B cell (primary cell): ENCODE results near the gene NTHL1. TPM values are rescaled to one million over a fixed set of nuclear protein-coding genes. Genes with fewer than 3 reads are reported as not detected.

Experiments used
- ATAC-seq: fragments of 200-7000 bp; cut with Tn5 transposase; one replicate; pipeline ENCODE4 v1.10.0; 2021; ENCODE audit warnings: low read depth, mild to moderate bottlenecking, moderate number of reproducible peaks, moderate library complexity
- CTCF ChIA-PET: fragments of 350-600 bp; sonication (Branson Sonifier 250); formaldehyde crosslinking; loops from one replicate; lab custom pipeline; 2021; ENCODE audit warnings: antibody characterized with exemption, inconsistent platforms; lab: Charles Lee
- POLR2A ChIA-PET: fragments of 350-600 bp; sonication (Branson Sonifier 250); formaldehyde crosslinking; loops from one replicate; lab custom pipeline; 2021; ENCODE audit warnings: antibody characterized with exemption; lab: Charles Lee
- DNase-seq: peaks from one replicate; pipeline ENCODE4 v3.0.0; 2013
- H2AFZ ChIP-seq: 2 replicates; pipeline ENCODE4 v1.6.1; 2012; ENCODE audit warnings: mild to moderate bottlenecking, low read depth, low read length; ENCODE audit not compliant: insufficient read depth, poor library complexity, severe bottlenecking
- H3K27ac ChIP-seq, 2 donors: 1 replicate in 1 of 2; 2 replicates in 1 of 2; pipeline ENCODE4 v1.5.1; 2012 to 2013; ENCODE audit warnings: low read length in 2 of 2, mild to moderate bottlenecking in 2 of 2, moderate library complexity in 1 of 2
- H3K27me3 ChIP-seq, 4 experiments: fragments of 200-600 bp in 1 of 4; sonication (generic) in 1 of 4; replicated peaks in 1 of 4; 1 replicate in 2 of 4; 2 replicates in 2 of 4; pipeline versions ENCODE4 v1.6.1 to v1.7.0; 2013 to 2016; ENCODE audit warnings: low read length in 3 of 4, mild to moderate bottlenecking in 2 of 4, mixed read lengths in 1 of 4, moderate library complexity in 1 of 4; ENCODE audit not compliant: insufficient read depth in 4 of 4, control insufficient read depth in 3 of 4; ENCODE audit errors: control extremely low read depth in 1 of 4
- H3K36me3 ChIP-seq, 2 experiments: replicated peaks in 1 of 2; 1 replicate in 1 of 2; 2 replicates in 1 of 2; pipeline versions ENCODE4 v1.6.1 to v1.7.1; 2013; ENCODE audit warnings: low read length in 1 of 2; ENCODE audit not compliant: insufficient read depth in 2 of 2, control insufficient read depth in 1 of 2; ENCODE audit errors: control extremely low read depth in 1 of 2, extremely low read depth in 1 of 2
- H3K4me1 ChIP-seq, 2 donors: fragments of 200-600 bp in 1 of 2; sonication (generic) in 1 of 2; 1 replicate in 1 of 2; 2 replicates in 1 of 2; pipeline versions ENCODE4 v1.5.1 to v1.6.1; 2013 to 2017; ENCODE audit warnings: low read length in 2 of 2; ENCODE audit not compliant: control insufficient read depth in 2 of 2, insufficient read depth in 2 of 2
- H3K4me2 ChIP-seq: replicated peaks from 2 replicates; pipeline ENCODE3; 2012; ENCODE audit warnings: mild to moderate bottlenecking, low read depth, low read length; ENCODE audit not compliant: poor library complexity, severe bottlenecking
- H3K4me3 ChIP-seq, 5 experiments: fragments of 200-600 bp in 1 of 5; sonication (generic) in 1 of 5; 1 replicate in 3 of 5; 2 replicates in 2 of 5; pipeline versions ENCODE4 v1.5.1 to v1.7.0; 2011 to 2016; ENCODE audit warnings: low read length in 4 of 5, mild to moderate bottlenecking in 4 of 5, low read depth in 2 of 5, control low read depth in 1 of 5, moderate library complexity in 1 of 5; ENCODE audit not compliant: insufficient read depth in 1 of 5; ENCODE audit errors: control extremely low read depth in 1 of 5, extremely low read depth in 1 of 5
- H3K79me2 ChIP-seq: fragments of 200-600 bp; sonication (generic); one replicate; pipeline ENCODE4 v1.6.0; 2016; ENCODE audit warnings: low read length; ENCODE audit not compliant: control insufficient read depth, insufficient read depth
- H3K9ac ChIP-seq: fragments of 200-600 bp; sonication (generic); 2 replicates; pipeline ENCODE4 v1.6.1; 2017; ENCODE audit warnings: mild to moderate bottlenecking, low read length, moderate library complexity
- H3K9me3 ChIP-seq, 3 donors: one replicate each; pipeline versions ENCODE4 v1.6.1 to v1.7.1; 2013; ENCODE audit warnings: low read length in 2 of 3; ENCODE audit not compliant: control insufficient read depth in 2 of 3, insufficient read depth in 1 of 3; ENCODE audit errors: control extremely low read depth in 1 of 3
- H4K20me1 ChIP-seq: 2 replicates; pipeline ENCODE4 v1.6.0; 2012; ENCODE audit warnings: mild to moderate bottlenecking, low read length; ENCODE audit not compliant: insufficient read depth, control insufficient read depth, poor library complexity, severe bottlenecking
- H3K27ac Mint-ChIP-seq: one replicate; pipeline ENCODE4 v1.8.0; 2021; ENCODE audit warnings: mixed read lengths
- H3K27me3 Mint-ChIP-seq: one replicate; pipeline ENCODE4 v1.8.0; 2021; ENCODE audit warnings: mixed read lengths
- H3K4me1 Mint-ChIP-seq: one replicate; pipeline ENCODE4 v1.8.0; 2021; ENCODE audit warnings: mixed read lengths
- H3K4me3 Mint-ChIP-seq: one replicate; pipeline ENCODE4 v1.8.0; 2021; ENCODE audit warnings: mixed read lengths
- H3K9me3 Mint-ChIP-seq: one replicate; pipeline ENCODE4 v1.8.0; 2022; ENCODE audit warnings: mixed read lengths; ENCODE audit not compliant: insufficient read depth
- EZH2 ChIP-seq: IDR thresholded peaks from 2 replicates; pipeline ENCODE4 v1.6.1; 2012; ENCODE audit warnings: borderline replicate concordance, low read depth, mild to moderate bottlenecking, moderate library complexity, low read length; ENCODE audit not compliant: insufficient read depth, poor library complexity, severe bottlenecking
- WGBS: methylation state at CpG from one replicate; pipeline ENCODE4 v1.1.5; 2013; ENCODE audit warnings: missing lambda C conversion rate; ENCODE audit not compliant: insufficient coverage; 5-methylcytosine and 5-hydroxymethylcytosine counted together
- intact Hi-C: fragments of 100-400 bp; cut with micrococcal nuclease; formaldehyde crosslinking; loops from one replicate; pipeline ENCODE4 v1.10.0; 2022
- polyA plus RNA-seq: library from polyadenylated mRNA; depleted of rRNA; stranded (reverse); fragments of >200 nt; gene quantifications from 2 replicates; pipeline ENCODE4 v1.2.3, GENCODE V29; 2012
- total RNA-seq, 2 donors: library from RNA; stranded (reverse); fragments of 120-200 nt in 1 of 2; gene quantifications; 1 replicate in 1 of 2; 2 replicates in 1 of 2; pipeline versions ENCODE4 v1.2.3 to v1.2.4, GENCODE V29; 2013 to 2022
- TF ChIP-seq, protein P1 (sequence below): fragments of 200-600 bp; IDR thresholded peaks from one replicate; pipeline ENCODE4 v1.8.0; 2022; ENCODE audit warnings: antibody characterized with exemption, mild to moderate bottlenecking

Gene NTHL1
- total and polyA plus RNA-seq, 2 donors (not counting 1 experiment from before 2014, with no cell fraction given): 17.5 to 27.6 TPM

DNA sequence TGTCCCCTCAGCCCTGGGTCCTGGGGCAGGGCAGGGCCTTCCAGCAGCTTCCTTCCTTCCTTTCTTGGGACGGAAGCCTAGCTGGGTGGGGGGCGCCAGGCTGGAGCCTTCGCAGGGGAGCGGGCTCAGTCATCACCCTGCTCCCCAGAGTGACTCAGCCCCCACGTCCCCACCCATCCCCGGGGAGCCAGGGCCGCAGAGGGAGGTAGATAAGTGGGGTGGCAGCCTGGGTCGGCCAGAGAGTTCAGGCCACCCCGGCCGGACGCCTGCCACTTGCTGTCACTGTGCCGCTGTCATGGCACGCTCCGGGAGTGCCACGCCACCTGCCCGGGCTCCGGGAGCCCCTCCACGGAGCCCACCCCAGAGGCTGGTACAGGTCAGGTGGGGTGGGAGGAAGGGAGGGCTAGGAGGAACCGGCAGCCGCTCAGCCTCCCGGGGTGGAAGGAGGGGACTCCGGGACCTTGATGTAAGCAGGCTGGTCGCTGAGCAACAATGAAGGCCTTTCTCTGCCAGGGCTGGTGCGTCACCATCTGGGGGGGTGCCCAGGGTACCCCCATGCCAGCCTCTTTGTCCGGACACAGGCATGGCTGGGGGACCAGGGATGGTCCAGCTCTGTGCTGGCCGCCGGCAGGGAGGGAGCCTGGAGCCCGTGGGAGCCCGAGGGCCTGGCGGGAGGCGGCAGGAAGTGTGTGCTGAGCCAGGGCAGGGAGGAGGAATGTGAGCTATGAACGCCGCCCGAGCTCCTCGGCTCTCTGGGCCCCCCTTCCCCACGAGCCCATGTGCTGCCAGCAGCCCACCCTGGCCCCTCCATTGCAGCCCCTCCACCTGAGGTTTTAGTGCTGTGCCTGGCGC, 14.4 kb downstream of the NTHL1 start:
- TF ChIP-seq, protein P1, sequence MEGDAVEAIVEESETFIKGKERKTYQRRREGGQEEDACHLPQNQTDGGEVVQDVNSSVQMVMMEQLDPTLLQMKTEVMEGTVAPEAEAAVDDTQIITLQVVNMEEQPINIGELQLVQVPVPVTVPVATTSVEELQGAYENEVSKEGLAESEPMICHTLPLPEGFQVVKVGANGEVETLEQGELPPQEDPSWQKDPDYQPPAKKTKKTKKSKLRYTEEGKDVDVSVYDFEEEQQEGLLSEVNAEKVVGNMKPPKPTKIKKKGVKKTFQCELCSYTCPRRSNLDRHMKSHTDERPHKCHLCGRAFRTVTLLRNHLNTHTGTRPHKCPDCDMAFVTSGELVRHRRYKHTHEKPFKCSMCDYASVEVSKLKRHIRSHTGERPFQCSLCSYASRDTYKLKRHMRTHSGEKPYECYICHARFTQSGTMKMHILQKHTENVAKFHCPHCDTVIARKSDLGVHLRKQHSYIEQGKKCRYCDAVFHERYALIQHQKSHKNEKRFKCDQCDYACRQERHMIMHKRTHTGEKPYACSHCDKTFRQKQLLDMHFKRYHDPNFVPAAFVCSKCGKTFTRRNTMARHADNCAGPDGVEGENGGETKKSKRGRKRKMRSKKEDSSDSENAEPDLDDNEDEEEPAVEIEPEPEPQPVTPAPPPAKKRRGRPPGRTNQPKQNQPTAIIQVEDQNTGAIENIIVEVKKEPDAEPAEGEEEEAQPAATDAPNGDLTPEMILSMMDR: no peak
- no peak for TF ChIP-seq EZH2
- Mint-ChIP-seq H3K4me3 (no peak overlapping the region), H3K27ac (no peak overlapping the region), H3K4me1 (no peaks in the 10 kb centered on the region), H3K9me3 (no peaks in the 10 kb centered on the region), H3K27me3 (peaks cover 4% of the 10 kb centered on the region)
- peak overlapping the region; percentile 54 for H2AFZ ChIP-seq
- H3K4me1 ChIP-seq: peaks cover 0 to 5% of the 10 kb centered on the region in 2 donors
- H3K36me3 ChIP-seq: no peaks in the 10 kb centered on the region
- DNase-seq (no peak), ATAC-seq (peak; percentile 37)
- H4K20me1 ChIP-seq: no peaks in the 10 kb centered on the region
- H3K9me3 ChIP-seq: peaks cover 0 to 13% (median 0%) of the 10 kb centered on the region in 3 donors
- H3K79me2 ChIP-seq: no peaks in the 10 kb centered on the region
- peaks cover 0 to 16% (median 2%) of the 10 kb centered on the region in 4 experiments for H3K27me3 ChIP-seq
- no peak overlapping the region for H3K4me3 ChIP-seq
- 22% methylated on average over 27 of the region's 37 CpGs for WGBS
- intact Hi-C loops: no loop called here
- POLR2A ChIA-PET: no interaction called here
- no peak overlapping the region for H3K27ac ChIP-seq
- H3K4me2 ChIP-seq: peak overlapping the region; percentile 44
- CTCF ChIA-PET: no interaction called here
- no peak overlapping the region for H3K9ac ChIP-seq
